H9 (cell line): ENCODE measurements around the gene GINM1. TPM values are rescaled to one million over a fixed set of nuclear protein-coding genes. Genes with fewer than 3 reads are reported as not detected.

Experiments used
- DNase-seq: peaks from one replicate; pipeline ENCODE4 v3.0.0-alpha.2; 2017
- H2AFZ ChIP-seq: one replicate; pipeline ENCODE4 v1.6.1; 2013; ENCODE audit warnings: mild to moderate bottlenecking, low read length, control low read depth, moderate library complexity
- H2AK5ac ChIP-seq: 2 replicates; pipeline ENCODE4 v1.6.1; 2013; ENCODE audit warnings: low read length, control low read depth, mixed read lengths; ENCODE audit not compliant: insufficient read length
- H2BK120ac ChIP-seq: one replicate; pipeline ENCODE4 v1.6.1; 2013; ENCODE audit warnings: low read depth, mild to moderate bottlenecking, low read length, control low read depth, inconsistent platforms; ENCODE audit not compliant: poor library complexity, severe bottlenecking
- H2BK12ac ChIP-seq: 2 replicates; pipeline ENCODE4 v1.6.1; 2013; ENCODE audit warnings: low read length, control low read depth, mixed read lengths, low read depth; ENCODE audit not compliant: insufficient read length
- H2BK15ac ChIP-seq: 2 replicates; pipeline ENCODE4 v1.6.1; 2013; ENCODE audit warnings: low read depth, low read length, control low read depth
- H2BK20ac ChIP-seq: one replicate; pipeline ENCODE4 v1.6.1; 2013; ENCODE audit warnings: low read depth, mild to moderate bottlenecking, low read length, control low read depth, inconsistent platforms; ENCODE audit not compliant: poor library complexity, severe bottlenecking
- H2BK5ac ChIP-seq: 2 replicates; pipeline ENCODE4 v1.6.1; 2013; ENCODE audit warnings: low read length, control low read depth, mixed read lengths; ENCODE audit not compliant: insufficient read length
- H3K14ac ChIP-seq: 2 replicates; pipeline ENCODE4 v1.6.1; 2013; ENCODE audit warnings: low read length, control low read depth; ENCODE audit not compliant: insufficient read depth
- H3K18ac ChIP-seq: 2 replicates; pipeline ENCODE4 v1.6.1; 2013; ENCODE audit warnings: low read depth, mild to moderate bottlenecking, mixed read lengths, low read length, control low read depth; ENCODE audit not compliant: insufficient read length
- H3K23ac ChIP-seq: 2 replicates; pipeline ENCODE4 v1.6.1; 2013; ENCODE audit warnings: low read length, control low read depth, mixed read lengths, low read depth; ENCODE audit not compliant: insufficient read length
- H3K23me2 ChIP-seq: 2 replicates; pipeline ENCODE4 v1.6.1; 2013; ENCODE audit warnings: low read depth, mild to moderate bottlenecking, mixed read lengths, low read length, control low read depth; ENCODE audit not compliant: insufficient read length, poor library complexity, severe bottlenecking
- H3K27ac ChIP-seq: 2 replicates; pipeline ENCODE4 v1.5.1; 2013; ENCODE audit warnings: low read length, control low read depth, mixed read lengths, low read depth; ENCODE audit not compliant: insufficient read length
- H3K27me3 ChIP-seq: 2 replicates; pipeline ENCODE4 v1.6.1; 2013; ENCODE audit warnings: low read length, control low read depth, inconsistent platforms; ENCODE audit not compliant: insufficient read depth
- H3K4ac ChIP-seq: 2 replicates; pipeline ENCODE4 v1.6.1; 2013; ENCODE audit warnings: low read depth, mild to moderate bottlenecking, control low read depth, inconsistent platforms, low read length, moderate library complexity
- H3K4me1 ChIP-seq: 2 replicates; pipeline ENCODE4 v1.6.1; 2013; ENCODE audit warnings: low read length, control low read depth, inconsistent platforms; ENCODE audit not compliant: insufficient read depth
- H3K4me2 ChIP-seq: 2 replicates; pipeline ENCODE4 v1.6.1; 2013; ENCODE audit warnings: low read length, control low read depth, mixed read lengths; ENCODE audit not compliant: insufficient read length, insufficient read depth
- H3K56ac ChIP-seq: 2 replicates; pipeline ENCODE4 v1.6.1; 2013; ENCODE audit warnings: low read depth, mild to moderate bottlenecking, mixed read lengths, low read length, control low read depth; ENCODE audit not compliant: insufficient read length
- H3K79me1 ChIP-seq: 2 replicates; pipeline ENCODE4 v1.6.1; 2013; ENCODE audit warnings: low read depth, mild to moderate bottlenecking, moderate library complexity, low read length, control low read depth, inconsistent platforms; ENCODE audit not compliant: insufficient read depth, poor library complexity, severe bottlenecking
- H3K79me2 ChIP-seq: 2 replicates; pipeline ENCODE4 v1.6.1; 2013; ENCODE audit warnings: low read length, control low read depth, inconsistent platforms; ENCODE audit not compliant: insufficient read depth
- H3K9ac ChIP-seq: 2 replicates; pipeline ENCODE4 v1.6.1; 2013; ENCODE audit warnings: low read length, control low read depth, mixed read lengths; ENCODE audit not compliant: insufficient read length; ENCODE audit errors: extremely low read depth
- H3K9me3 ChIP-seq: one replicate; pipeline ENCODE4 v1.6.1; 2013; ENCODE audit warnings: low read depth, low read length, inconsistent platforms; ENCODE audit not compliant: control insufficient read depth
- H3T11ph ChIP-seq: one replicate; pipeline ENCODE4 v1.6.1; 2013; ENCODE audit warnings: mild to moderate bottlenecking, low read length, control low read depth, inconsistent platforms
- H4K20me1 ChIP-seq: one replicate; pipeline ENCODE4 v1.6.1; 2013; ENCODE audit not compliant: control insufficient read depth, insufficient read length, insufficient read depth
- H4K5ac ChIP-seq: 2 replicates; pipeline ENCODE4 v1.6.1; 2013; ENCODE audit warnings: low read depth, mild to moderate bottlenecking, mixed read lengths, low read length, control low read depth; ENCODE audit not compliant: insufficient read length
- H4K8ac ChIP-seq: replicated peaks from 2 replicates; pipeline ENCODE4 v1.6.1; 2013; ENCODE audit warnings: low read length, control low read depth, mixed read lengths, low read depth; ENCODE audit not compliant: insufficient read length
- H4K91ac ChIP-seq: 2 replicates; pipeline ENCODE4 v1.6.1; 2013; ENCODE audit warnings: low read depth, mild to moderate bottlenecking, moderate library complexity, mixed read lengths, low read length, control low read depth; ENCODE audit not compliant: insufficient read length
- H3K27ac Mint-ChIP-seq, 3 experiments: 2 replicates in 2 of 3; 3 replicates in 1 of 3; pipeline ENCODE4 v1.8.0; 2020 to 2021; ENCODE audit warnings: mixed read lengths in 3 of 3, mild to moderate bottlenecking in 1 of 3, moderate library complexity in 1 of 3
- H3K27me3 Mint-ChIP-seq: 2 replicates; pipeline ENCODE4 v1.8.0; 2021; ENCODE audit warnings: low read depth, mild to moderate bottlenecking, moderate library complexity, mixed read lengths
- H3K36me3 Mint-ChIP-seq, 3 experiments: 2 replicates in 2 of 3; 3 replicates in 1 of 3; pipeline ENCODE4 v1.8.0; 2020 to 2021; ENCODE audit warnings: low read depth in 3 of 3, mixed read lengths in 3 of 3; ENCODE audit not compliant: insufficient read depth in 1 of 3
- H3K4me1 Mint-ChIP-seq, 2 experiments: 2 replicates each; pipeline ENCODE4 v1.8.0; 2020; ENCODE audit warnings: mixed read lengths in 2 of 2
- H3K4me3 Mint-ChIP-seq, 2 experiments: 2 replicates in 1 of 2; 3 replicates in 1 of 2; pipeline ENCODE4 v1.8.0; 2020 to 2021; ENCODE audit warnings: mild to moderate bottlenecking in 2 of 2, mixed read lengths in 2 of 2, moderate library complexity in 1 of 2
- H3K9me3 Mint-ChIP-seq, 2 experiments: 2 replicates in 1 of 2; 3 replicates in 1 of 2; pipeline ENCODE4 v1.8.0; 2020; ENCODE audit warnings: mild to moderate bottlenecking in 2 of 2, mixed read lengths in 2 of 2, moderate library complexity in 1 of 2
- CTCF ChIP-seq: fragments of 200-600 bp; sonication (generic); conservative IDR thresholded peaks from 3 replicates; pipeline ENCODE4 v1.8.0; 2021; ENCODE audit warnings: antibody characterized with exemption, mild to moderate bottlenecking
- WGBS: extraction: QIAGEN DNeasy Blood & Tissue Kit; methylation state at CpG from one replicate; pipeline ENCODE4 v1.1.7; 2013; ENCODE audit warnings: missing lambda C conversion rate, low lambda C conversion rate, mixed read lengths; ENCODE audit not compliant: insufficient read length; ENCODE audit errors: extremely low coverage; 5-methylcytosine and 5-hydroxymethylcytosine counted together
- total RNA-seq: library from RNA; stranded (reverse); gene quantifications from 2 replicates; pipeline ENCODE4 v1.2.1, GENCODE V29; 2021

GINM1 gene
- total RNA-seq, 1 experiment from 2014 or later: 24.5 TPM

DNA sequence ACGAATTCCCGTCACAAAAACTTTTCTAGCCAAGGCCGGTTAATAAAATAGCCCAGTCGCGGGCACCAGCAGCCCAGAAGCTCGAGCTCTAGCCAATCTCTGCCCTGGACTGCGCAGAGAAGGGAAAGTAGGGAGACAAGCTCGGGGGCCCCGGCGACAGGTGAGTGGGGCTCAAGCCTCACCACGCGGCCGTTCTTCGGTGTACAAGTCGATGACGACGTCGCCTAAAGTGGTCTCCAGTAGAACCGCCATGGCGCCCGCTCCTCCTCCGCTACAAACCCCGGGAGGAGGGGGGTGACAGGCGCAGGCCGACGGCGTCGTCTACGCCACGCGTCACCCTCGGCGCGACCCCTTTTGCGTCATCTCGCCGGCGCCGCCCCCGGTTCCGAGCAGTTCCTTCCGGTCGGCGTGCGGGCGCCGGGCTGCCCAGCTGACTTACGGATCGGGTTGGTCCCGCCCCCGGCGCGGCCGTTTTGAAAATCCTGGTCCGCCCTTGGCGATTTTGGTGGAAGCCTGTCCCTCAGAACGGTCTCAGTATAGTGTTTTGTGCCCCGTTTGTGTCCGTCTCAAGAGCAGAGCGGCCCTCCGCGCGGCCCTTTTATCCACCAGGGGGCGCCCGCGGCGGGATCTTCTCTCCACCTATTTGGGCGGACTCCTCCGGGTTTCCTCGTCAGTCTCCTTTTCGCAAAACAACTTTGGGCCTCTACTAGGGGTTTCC is 20.3 kb upstream of the GINM1 start, which contains the start of gene PPIL4:
TSS of gene PPIL4 (minus strand) at position 290 of the 718 bp plus-strand sequence. CDS start at position 252, 38 bp downstream.
- H3K14ac ChIP-seq: peak within 1 kb of the TSS; percentile 94
- peaks cover 7% of the 10 kb centered on the region for H3K27me3 Mint-ChIP-seq
- no peak within 1 kb of the TSS for H2BK15ac ChIP-seq
- peak; percentile 99 for TF ChIP-seq CTCF
- H3K4me1 ChIP-seq: no peaks in the 10 kb centered on the region
- peak within 1 kb of the TSS; percentile 93 for H3K9ac ChIP-seq
- peak within 1 kb of the TSS; percentile 24 for H3K23ac ChIP-seq
- H3K79me1 ChIP-seq: peaks cover 7% of the 10 kb centered on the region
- H3K4me2 ChIP-seq: peak within 1 kb of the TSS; percentile 81
- H2BK5ac ChIP-seq: no peak within 1 kb of the TSS
- peak within 1 kb of the TSS; percentile 98 for H3K18ac ChIP-seq
- no peaks in the 10 kb centered on the region for H4K20me1 ChIP-seq
- WGBS: no CpG with 5 or more reads among the region's 71 CpGs
- peak within 1 kb of the TSS; percentile 54 for H4K91ac ChIP-seq
- no peaks in the 10 kb centered on the region for H3K9me3 ChIP-seq
- no peaks in the 10 kb centered on the region; a peak in 1 of 5 replicates for H3K9me3 Mint-ChIP-seq
- no peak within 1 kb of the TSS for H2BK12ac ChIP-seq
- no peak within 1 kb of the TSS for H2AK5ac ChIP-seq
- H4K5ac ChIP-seq: no peak within 1 kb of the TSS
- H2AFZ ChIP-seq: no peak within 1 kb of the TSS
- peak; percentile 95 for DNase-seq
- peaks cover 26% of the 10 kb centered on the region for H3K79me2 ChIP-seq
- H3K27me3 ChIP-seq: no peaks in the 10 kb centered on the region
- peak within 1 kb of the TSS; percentile 1 for H3T11ph ChIP-seq
- H2BK20ac ChIP-seq: no peak within 1 kb of the TSS
- peak within 1 kb of the TSS; percentile 99 for H3K27ac Mint-ChIP-seq
- peak within 1 kb of the TSS; percentile 83 for H2BK120ac ChIP-seq
- H3K4ac ChIP-seq: peak within 1 kb of the TSS; percentile 59; the same call in 1 of the 2 replicates
- peaks cover 8% of the 10 kb centered on the region for H3K23me2 ChIP-seq
- no peak within 1 kb of the TSS for H4K8ac ChIP-seq
- H3K4me3 Mint-ChIP-seq: peak within 1 kb of the TSS; percentile 98 to 99
- H3K4me1 Mint-ChIP-seq: peaks cover 10 to 11% of the 10 kb centered on the region in 2 experiments
- no peak within 1 kb of the TSS for H3K56ac ChIP-seq
- H3K27ac ChIP-seq: peak within 1 kb of the TSS; percentile 73
- peaks cover 0 to 2% (median under 1%) of the 10 kb centered on the region in 3 experiments; a peak in 3 of 7 replicates for H3K36me3 Mint-ChIP-seq
